Type B pancreatic cell (in vitro differentiated cells): ENCODE data around the gene SCYGR2. TPM values are rescaled to one million over a fixed set of nuclear protein-coding genes. Genes with fewer than 3 reads are reported as not detected.

Experiments used
- DNase-seq: peaks from one replicate; pipeline ENCODE4 v3.0.0; 2021; ENCODE audit warnings: mixed read lengths; ENCODE audit not compliant: unreplicated experiment; ENCODE audit errors: extremely low spot score
- H3K27ac Mint-ChIP-seq: 2 replicates; pipeline ENCODE4 v1.8.0; 2021; ENCODE audit warnings: mild to moderate bottlenecking, mixed read lengths
- H3K27me3 Mint-ChIP-seq: 2 replicates; pipeline ENCODE4 v1.8.0; 2021; ENCODE audit warnings: mixed read lengths
- H3K36me3 Mint-ChIP-seq: 2 replicates; pipeline ENCODE4 v1.8.0; 2021; ENCODE audit warnings: mixed read lengths
- H3K4me1 Mint-ChIP-seq: one replicate; pipeline ENCODE4 v1.8.0; 2021; ENCODE audit warnings: mixed read lengths; ENCODE audit not compliant: unreplicated experiment
- H3K4me3 Mint-ChIP-seq: 2 replicates; pipeline ENCODE4 v1.8.0; 2021; ENCODE audit warnings: mild to moderate bottlenecking, mixed read lengths
- H3K9me3 Mint-ChIP-seq: 2 replicates; pipeline ENCODE4 v1.8.0; 2021; ENCODE audit warnings: mixed read lengths
- CTCF ChIP-seq: fragments of 200-600 bp; sonication (generic); conservative IDR thresholded peaks from 2 replicates; pipeline ENCODE4 v1.5.0; 2021; ENCODE audit warnings: antibody characterized with exemption, mild to moderate bottlenecking
- total RNA-seq: library from RNA; stranded (reverse); gene quantifications from 2 replicates; pipeline ENCODE4 v1.2.1, GENCODE V29; 2021; ENCODE audit warnings: low replicate concordance

The SCYGR2 gene
- total RNA-seq, 1 donor from 2014 or later = not detected

- TF ChIP-seq CTCF = no peak
- DNase-seq = no peak
- no peaks in the 10 kb centered on the region for H3K9me3 Mint-ChIP-seq
- no peak overlapping the region for H3K27ac Mint-ChIP-seq
- no peaks in the 10 kb centered on the region for H3K36me3 Mint-ChIP-seq
- H3K4me1 Mint-ChIP-seq = no peaks in the 10 kb centered on the region
- H3K4me3 Mint-ChIP-seq = no peak overlapping the region
- H3K27me3 Mint-ChIP-seq = peaks cover 14% of the 10 kb centered on the region
These were observed 14.0 kb downstream of the SCYGR2 start for GRCh38 chr2:227612546-227613271.

DNA sequence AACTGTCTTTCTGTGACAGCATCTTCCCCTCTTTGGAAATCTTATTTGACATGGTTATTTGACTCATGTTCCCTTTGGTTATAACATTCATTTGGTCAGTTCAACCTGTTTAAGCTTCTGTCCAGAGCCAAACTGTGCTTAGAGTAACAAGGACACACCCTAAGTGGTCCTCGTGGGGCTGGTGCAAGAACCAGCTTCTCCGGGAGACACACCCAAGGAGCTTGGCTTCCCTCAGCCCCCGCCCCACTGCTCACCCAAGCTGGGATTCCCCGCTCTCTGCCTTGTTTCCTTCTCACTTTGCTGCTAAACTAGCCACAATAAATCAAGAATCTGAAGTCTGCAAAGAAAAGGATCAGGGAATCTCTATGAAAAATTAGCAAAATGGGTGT lies 14.6 kb downstream of the SCYGR2 start:
- no peak for TF ChIP-seq CTCF
- Mint-ChIP-seq H3K4me1 (no peaks in the 10 kb centered on the region), H3K4me3 (no peak overlapping the region), H3K9me3 (no peaks in the 10 kb centered on the region), H3K27ac (no peak overlapping the region), H3K27me3 (peaks cover 16% of the 10 kb centered on the region), H3K36me3 (no peaks in the 10 kb centered on the region)
- DNase-seq = no peak

DNA sequence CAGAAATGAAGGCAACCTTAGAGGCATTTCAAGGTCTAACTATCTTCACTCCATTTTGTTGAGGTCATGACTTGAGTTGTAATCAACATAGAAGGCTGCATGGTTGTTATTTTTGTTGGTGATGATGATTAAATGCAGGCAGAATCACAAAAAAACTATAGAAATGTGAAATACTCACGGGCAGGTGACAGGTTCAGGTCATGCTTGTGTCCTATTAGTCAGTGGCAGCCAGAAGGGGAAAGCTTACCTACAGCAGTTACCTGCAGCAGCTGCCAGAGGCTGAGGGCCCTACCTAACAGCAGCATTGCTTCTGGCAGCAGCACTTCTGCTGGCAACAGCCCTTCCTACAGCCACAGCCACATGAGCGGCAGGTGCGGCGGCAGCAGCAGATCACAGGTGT lies 15.6 kb downstream of the SCYGR2 start:
- TF ChIP-seq CTCF = no peak
- DNase-seq = no peak
- H3K4me1 Mint-ChIP-seq = no peaks in the 10 kb centered on the region
- no peak overlapping the region for H3K4me3 Mint-ChIP-seq
- no peak overlapping the region for H3K27ac Mint-ChIP-seq
- H3K36me3 Mint-ChIP-seq = no peaks in the 10 kb centered on the region
- peaks cover 16% of the 10 kb centered on the region for H3K27me3 Mint-ChIP-seq
- H3K9me3 Mint-ChIP-seq = no peaks in the 10 kb centered on the region

- Mint-ChIP-seq H3K4me1 (no peaks in the 10 kb centered on the region), H3K27ac (no peak within 1 kb of the TSS), H3K27me3 (peaks cover 16% of the 10 kb centered on the region), H3K4me3 (no peak within 1 kb of the TSS), H3K9me3 (no peaks in the 10 kb centered on the region), H3K36me3 (no peaks in the 10 kb centered on the region)
- DNase-seq = no peak
- TF ChIP-seq CTCF = no peak
These were observed 16.0 kb downstream of the SCYGR2 start, which contains the start of gene SCYGR3 for GRCh38 chr2:227614740-227615139. Gene SCYGR3 (minus strand): TSS chr2:227614840. CDS start chr2:227614840, 0 bp downstream.

GRCh38 chr2:227615181-227615580 lies 16.5 kb downstream of the SCYGR2 start:
- Mint-ChIP-seq H3K36me3 (no peaks in the 10 kb centered on the region), H3K27ac (no peak overlapping the region), H3K9me3 (no peaks in the 10 kb centered on the region), H3K4me3 (no peak overlapping the region), H3K4me1 (no peaks in the 10 kb centered on the region), H3K27me3 (peaks cover 16% of the 10 kb centered on the region)
- TF ChIP-seq CTCF = no peak
- no peak for DNase-seq
